Glomerular endothelial cell (primary cell): ENCODE results near the gene FIGNL1. TPM values are rescaled to one million over a fixed set of nuclear protein-coding genes. Genes with fewer than 3 reads are reported as not detected.

Source experiments
- DNase-seq: peaks from one replicate; pipeline ENCODE4 v3.0.0-alpha.2; 2011; ENCODE audit warnings: low read depth, low spot score; ENCODE audit errors: extremely low read depth
- total RNA-seq: library from RNA; depleted of rRNA; stranded (reverse); fragments of >200 nt; gene quantifications from 2 replicates; pipeline ENCODE4 v1.2.3, GENCODE V29; 2015

FIGNL1 gene
- total RNA-seq, 1 donor from 2014 or later: 11.1 TPM

DNA sequence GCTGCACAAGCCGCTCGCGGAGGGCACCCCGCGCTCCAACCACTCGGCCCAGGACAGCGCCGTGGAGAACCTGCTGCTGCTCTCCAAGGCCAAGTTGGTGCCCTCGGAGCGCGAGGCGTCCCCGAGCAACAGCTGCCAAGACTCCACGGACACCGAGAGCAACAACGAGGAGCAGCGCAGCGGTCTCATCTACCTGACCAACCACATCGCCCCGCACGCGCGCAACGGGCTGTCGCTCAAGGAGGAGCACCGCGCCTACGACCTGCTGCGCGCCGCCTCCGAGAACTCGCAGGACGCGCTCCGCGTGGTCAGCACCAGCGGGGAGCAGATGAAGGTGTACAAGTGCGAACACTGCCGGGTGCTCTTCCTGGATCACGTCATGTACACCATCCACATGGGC, 50.0 kb downstream of the FIGNL1 start:
- DNase-seq: no peak

DNA sequence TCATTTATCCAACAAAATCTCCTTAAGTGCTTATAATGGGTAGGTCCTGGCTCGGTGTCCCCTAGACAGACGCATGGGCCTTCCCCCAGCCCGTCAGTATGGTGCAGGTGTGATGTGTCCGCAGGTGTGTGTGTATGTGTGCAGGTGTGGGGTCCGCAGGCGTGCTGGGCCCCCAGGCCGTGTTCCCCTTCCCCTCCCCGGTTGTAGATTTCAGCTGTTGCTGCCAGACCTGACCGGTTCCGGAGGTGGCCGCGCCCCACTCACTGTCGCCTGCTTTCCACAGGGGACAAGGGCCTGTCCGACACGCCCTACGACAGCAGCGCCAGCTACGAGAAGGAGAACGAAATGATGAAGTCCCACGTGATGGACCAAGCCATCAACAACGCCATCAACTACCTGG, 50.5 kb downstream of the FIGNL1 start:
- no peak for DNase-seq

GRCh38 chr7:50399206-50399605, 50.9 kb downstream of the FIGNL1 start:
- DNase-seq: no peak

DNA sequence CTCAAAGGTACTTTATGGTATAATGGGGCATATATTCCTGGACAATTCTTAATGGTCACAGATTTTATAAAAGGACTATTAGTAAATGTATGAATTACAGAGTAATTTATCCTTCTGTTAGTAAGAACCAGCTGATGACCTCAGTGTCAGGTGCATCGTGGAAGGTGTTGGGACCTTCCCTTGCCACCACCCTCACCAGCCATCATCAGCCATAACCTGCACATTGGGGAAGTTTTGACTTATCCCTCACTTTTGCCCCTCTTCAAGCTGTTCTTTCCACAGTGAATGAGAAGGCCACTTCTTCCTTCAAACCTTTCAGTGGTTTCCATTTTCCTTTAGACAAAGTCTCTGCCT, 52.2 kb downstream of the FIGNL1 start:
- DNase-seq: no peak

DNA sequence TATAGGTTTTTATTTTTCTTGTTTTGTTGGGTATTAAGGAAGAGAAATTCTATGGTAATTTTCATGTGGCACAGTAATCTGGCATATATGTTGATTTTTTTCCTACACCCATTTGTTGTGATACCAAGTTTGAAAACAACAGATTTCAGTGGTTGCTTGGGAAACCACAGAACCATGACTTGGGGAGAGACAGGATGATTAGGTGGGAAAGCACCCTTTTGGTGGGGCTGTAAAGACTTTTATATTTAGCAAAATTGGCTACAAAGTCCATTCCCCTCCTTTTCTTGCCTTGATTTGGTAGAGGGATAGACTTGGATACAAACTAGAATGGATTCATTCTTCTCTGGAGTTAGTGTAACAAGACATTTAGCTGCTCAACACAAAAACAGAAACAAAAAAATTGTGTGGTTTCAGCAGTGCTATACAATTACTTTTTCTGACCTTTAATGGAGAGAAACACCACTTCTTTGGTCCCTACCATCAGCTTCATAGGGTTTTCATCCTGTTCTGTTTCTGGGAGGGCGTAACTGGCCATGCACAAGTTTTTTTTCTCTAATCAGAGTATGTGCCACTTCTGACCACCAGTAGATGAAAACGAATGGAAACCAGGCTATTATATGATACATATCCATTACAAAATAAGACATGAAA, 52.7 kb downstream of the FIGNL1 start:
- no peak for DNase-seq

DNA sequence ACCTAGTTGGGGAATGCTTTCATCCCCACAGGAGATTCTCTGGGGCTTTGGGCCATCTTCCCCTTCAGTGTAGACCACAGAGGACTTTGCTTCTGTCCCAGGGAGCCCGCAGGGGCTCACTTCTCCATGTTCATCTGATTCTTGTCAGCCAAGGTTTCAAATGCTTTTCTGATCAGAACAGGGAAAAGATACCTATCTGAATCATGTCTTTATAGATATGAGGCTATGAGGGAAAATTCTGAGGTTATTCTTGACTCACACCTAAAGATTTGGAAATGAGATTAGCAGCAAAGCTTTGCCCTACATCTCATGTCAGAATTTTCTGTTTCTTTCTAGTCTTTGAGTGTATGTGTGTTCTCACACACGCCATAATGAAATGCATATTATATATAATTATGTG, 53.3 kb downstream of the FIGNL1 start:
- DNase-seq: no peak

GRCh38 chr7:50394315-50394714, 55.8 kb downstream of the FIGNL1 start:
- DNase-seq: no peak

Other genes with a start within 250 kb of the FIGNL1 start
- gene IKZF1, start 145.6 kb downstream of the FIGNL1 start, total RNA-seq: not detected in 2 replicates
- not detected in 2 replicates for gene DDC, start 115.1 kb upstream of the FIGNL1 start, total RNA-seq